Measurements from ENCODE around the gene COPB1.

Gene COPB1

DNA sequence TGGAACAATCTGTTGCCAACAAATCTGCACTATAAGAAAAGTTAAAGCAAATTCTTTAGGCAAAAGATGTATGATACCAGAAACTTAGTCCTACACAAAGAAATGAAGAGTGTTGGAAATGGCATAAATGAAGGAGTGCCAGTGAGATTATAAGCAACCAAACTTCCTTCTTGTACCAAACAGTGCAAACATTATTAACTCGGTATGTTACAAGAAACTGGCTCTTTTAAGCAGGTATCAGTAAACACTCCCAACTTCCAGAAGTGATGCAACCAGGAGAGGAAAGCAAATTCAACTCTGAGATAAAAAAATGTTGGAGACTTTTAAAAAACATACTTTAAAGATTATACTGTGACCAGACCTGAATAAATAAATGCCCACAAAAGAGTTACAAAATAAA lies 28.5 kb downstream of the COPB1 start:
- no peak for DNase-seq
- no peak overlapping the region for H3K4me3 ChIP-seq (ENCODE audit: low read depth, low read length)
- H3K27ac ChIP-seq = no peak overlapping the region
- TF ChIP-seq, protein P1, sequence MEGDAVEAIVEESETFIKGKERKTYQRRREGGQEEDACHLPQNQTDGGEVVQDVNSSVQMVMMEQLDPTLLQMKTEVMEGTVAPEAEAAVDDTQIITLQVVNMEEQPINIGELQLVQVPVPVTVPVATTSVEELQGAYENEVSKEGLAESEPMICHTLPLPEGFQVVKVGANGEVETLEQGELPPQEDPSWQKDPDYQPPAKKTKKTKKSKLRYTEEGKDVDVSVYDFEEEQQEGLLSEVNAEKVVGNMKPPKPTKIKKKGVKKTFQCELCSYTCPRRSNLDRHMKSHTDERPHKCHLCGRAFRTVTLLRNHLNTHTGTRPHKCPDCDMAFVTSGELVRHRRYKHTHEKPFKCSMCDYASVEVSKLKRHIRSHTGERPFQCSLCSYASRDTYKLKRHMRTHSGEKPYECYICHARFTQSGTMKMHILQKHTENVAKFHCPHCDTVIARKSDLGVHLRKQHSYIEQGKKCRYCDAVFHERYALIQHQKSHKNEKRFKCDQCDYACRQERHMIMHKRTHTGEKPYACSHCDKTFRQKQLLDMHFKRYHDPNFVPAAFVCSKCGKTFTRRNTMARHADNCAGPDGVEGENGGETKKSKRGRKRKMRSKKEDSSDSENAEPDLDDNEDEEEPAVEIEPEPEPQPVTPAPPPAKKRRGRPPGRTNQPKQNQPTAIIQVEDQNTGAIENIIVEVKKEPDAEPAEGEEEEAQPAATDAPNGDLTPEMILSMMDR (IDR thresholded peaks at IDR 0.05; ENCODE audit: low read depth, low read length, missing control alignments) = no peak
- H3K36me3 ChIP-seq (replicated peaks) = peaks cover 89% of the 10 kb centered on the region
- in situ Hi-C loops (cut with HindIII; ENCODE audit: low pct_ligation_motif_present, low sequenced_read_pairs) = loop anchor here (25.0 kb wide), 1 partner anchor 184 kb away; no protein-coding TSS in a partner anchor
- no peaks in the 10 kb centered on the region for H3K27me3 ChIP-seq (replicated peaks)

DNA sequence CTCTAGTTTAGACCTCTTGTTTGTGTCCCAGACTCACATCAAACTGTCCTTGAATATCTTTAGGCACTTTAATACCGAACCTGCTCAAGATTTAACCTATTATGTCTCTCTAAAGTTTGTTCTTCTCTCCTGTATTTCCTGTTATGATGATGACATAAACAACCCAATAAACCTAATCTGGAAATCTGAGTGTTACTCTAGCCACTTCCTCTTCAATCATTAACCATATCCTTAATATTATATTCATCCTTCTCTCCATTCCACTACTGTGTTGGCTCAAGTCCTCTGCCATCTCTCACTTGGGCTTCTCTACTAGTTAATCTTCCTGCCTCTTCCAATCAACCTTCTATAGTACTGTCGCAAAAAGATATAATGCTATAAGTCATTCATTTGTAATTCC lies 36.0 kb downstream of the COPB1 start:
- no peak overlapping the region for H3K27ac ChIP-seq
- no peak for DNase-seq
- H3K27me3 ChIP-seq (replicated peaks) = no peaks in the 10 kb centered on the region
- TF ChIP-seq, protein P1 (IDR thresholded peaks at IDR 0.05; ENCODE audit: low read depth, low read length, missing control alignments) = no peak
- in situ Hi-C loops (cut with HindIII; ENCODE audit: low pct_ligation_motif_present, low sequenced_read_pairs) = loop anchor here (25.0 kb wide), 1 partner anchor 176 kb away; no protein-coding TSS in a partner anchor
- H3K4me3 ChIP-seq (ENCODE audit: low read depth, low read length) = no peak overlapping the region
- H3K36me3 ChIP-seq (replicated peaks) = peaks cover 92% of the 10 kb centered on the region

DNA sequence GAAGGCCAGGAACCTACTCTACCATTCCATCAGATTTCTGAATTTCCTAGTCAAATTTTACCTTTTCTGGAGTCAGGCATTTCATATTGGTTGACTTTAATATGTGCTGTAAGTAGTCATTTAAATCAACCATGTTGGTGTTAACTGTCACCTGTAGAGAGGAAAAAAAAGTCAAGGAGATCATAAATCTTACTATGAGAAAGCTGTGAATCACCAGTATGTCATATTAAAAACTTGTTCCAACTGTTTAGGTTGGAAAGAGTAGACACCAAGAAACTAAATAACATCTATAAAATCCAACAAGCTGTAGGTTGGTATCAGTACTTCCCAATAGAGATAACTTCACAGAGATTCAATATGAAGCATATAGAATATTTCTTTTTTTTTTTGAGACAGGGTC lies 39.5 kb downstream of the COPB1 start:
- TF ChIP-seq, protein P1 (IDR thresholded peaks at IDR 0.05; ENCODE audit: low read depth, low read length, missing control alignments) = no peak
- Histone ChIP-seq H3K36me3 (replicated peaks) (peaks cover 80% of the 10 kb centered on the region), H3K4me3 (ENCODE audit: low read depth, low read length) (no peak overlapping the region), H3K27me3 (replicated peaks) (no peaks in the 10 kb centered on the region), H3K27ac (no peak overlapping the region)
- DNase-seq = no peak
- in situ Hi-C loops (cut with HindIII; ENCODE audit: low pct_ligation_motif_present, low sequenced_read_pairs) = loop anchor here (25.0 kb wide), 1 partner anchor 173 kb away; no protein-coding TSS in a partner anchor

DNA sequence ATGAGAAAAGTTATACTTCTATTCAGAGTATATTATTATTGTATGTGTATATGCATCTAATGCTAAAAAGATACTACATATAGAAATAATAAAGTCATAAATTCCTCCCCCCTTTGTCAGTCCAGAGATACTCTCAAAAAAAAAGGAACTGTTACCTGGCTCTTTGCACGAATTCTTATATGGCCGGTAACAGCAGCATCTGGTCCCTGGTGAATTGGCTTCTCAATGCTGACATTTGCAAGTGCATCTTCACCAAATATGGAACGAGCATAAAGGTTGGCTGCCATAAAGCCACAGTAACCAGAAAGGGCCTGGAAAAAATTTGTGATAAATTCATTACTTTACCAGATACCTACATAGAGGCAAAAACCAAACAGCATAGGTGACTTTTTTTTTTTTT lies 41.2 kb downstream of the COPB1 start:
- in situ Hi-C loops (cut with HindIII; ENCODE audit: low pct_ligation_motif_present, low sequenced_read_pairs) = loop anchor here (25.0 kb wide), 1 partner anchor 171 kb away; no protein-coding TSS in a partner anchor

DNA sequence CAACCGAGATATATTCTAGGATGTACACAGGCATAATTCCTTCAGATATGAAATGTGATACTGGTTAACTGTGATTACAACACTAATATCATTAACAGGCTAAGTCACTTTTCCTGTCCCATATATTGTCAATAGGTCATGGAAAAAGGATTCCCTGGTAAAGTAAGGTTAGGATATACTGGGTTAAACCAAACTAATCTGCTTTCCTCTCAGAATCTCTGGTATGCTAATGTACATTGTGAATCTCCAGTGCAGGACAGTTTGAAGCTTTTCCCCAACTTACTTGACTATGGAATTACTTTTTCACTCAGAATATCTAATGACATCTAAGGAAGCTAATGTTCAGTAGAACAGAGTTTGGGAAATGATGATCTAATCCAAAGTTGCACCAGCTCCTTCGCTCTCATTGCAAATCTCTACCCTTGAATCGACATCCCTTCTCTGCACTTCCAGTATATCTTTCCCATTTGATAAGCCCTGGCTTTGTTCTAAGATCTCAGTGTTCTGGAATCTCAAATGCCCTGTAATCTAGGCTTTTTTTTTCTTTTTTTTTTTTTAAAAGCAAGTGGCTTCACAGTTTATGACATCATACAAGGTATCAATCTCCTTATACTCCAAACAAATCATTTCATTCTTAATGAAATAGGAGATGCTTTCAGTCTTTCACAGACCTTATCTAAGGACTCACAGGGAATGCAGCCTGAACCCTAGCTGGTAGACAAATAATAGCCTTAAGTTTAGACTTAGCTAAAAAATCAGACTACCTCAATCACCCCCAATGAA lies 43.8 kb downstream of the COPB1 start:
- no peaks in the 10 kb centered on the region for H3K27me3 ChIP-seq (replicated peaks)
- H3K27ac ChIP-seq = no peak overlapping the region
- DNase-seq = no peak
- no peak overlapping the region for H3K4me3 ChIP-seq (ENCODE audit: low read depth, low read length)
- in situ Hi-C loops (cut with HindIII; ENCODE audit: low pct_ligation_motif_present, low sequenced_read_pairs) = loop anchor here (25.0 kb wide), 1 partner anchor 169 kb away; no protein-coding TSS in a partner anchor
- H3K36me3 ChIP-seq (replicated peaks) = peaks cover 46% of the 10 kb centered on the region
- TF ChIP-seq, protein P1 (IDR thresholded peaks at IDR 0.05; ENCODE audit: low read depth, low read length, missing control alignments) = no peak

More for the DNA sequence above, 41.2 kb downstream of the COPB1 start:
- DNase-seq = no peak
- Histone ChIP-seq H3K4me3 (ENCODE audit: low read depth, low read length) (no peak overlapping the region), H3K27ac (no peak overlapping the region), H3K27me3 (replicated peaks) (no peaks in the 10 kb centered on the region), H3K36me3 (replicated peaks) (peaks cover 63% of the 10 kb centered on the region)
- TF ChIP-seq, protein P1 (IDR thresholded peaks at IDR 0.05; ENCODE audit: low read depth, low read length, missing control alignments) = no peak
